Stimulated activated CD8-positive, alpha-beta memory T cell treated with anti-CD3 and anti-CD28 coated beads, Interleukin-7, amount 100 ng/mL, for 48 hours (primary cell): ENCODE results near the gene ADCY5.

ENCODE experiments used
- DNase-seq, 2 donors: peaks; one replicate each; pipeline ENCODE4 v3.0.0-alpha.2; 2020; ENCODE audit warnings: low read depth in 1 of 2; ENCODE audit errors: extremely low read depth in 1 of 2

ADCY5 gene

GRCh38 chr3:123330441-123330991 lies 118.4 kb downstream of the ADCY5 start:
- DNase-seq = no peak

DNA sequence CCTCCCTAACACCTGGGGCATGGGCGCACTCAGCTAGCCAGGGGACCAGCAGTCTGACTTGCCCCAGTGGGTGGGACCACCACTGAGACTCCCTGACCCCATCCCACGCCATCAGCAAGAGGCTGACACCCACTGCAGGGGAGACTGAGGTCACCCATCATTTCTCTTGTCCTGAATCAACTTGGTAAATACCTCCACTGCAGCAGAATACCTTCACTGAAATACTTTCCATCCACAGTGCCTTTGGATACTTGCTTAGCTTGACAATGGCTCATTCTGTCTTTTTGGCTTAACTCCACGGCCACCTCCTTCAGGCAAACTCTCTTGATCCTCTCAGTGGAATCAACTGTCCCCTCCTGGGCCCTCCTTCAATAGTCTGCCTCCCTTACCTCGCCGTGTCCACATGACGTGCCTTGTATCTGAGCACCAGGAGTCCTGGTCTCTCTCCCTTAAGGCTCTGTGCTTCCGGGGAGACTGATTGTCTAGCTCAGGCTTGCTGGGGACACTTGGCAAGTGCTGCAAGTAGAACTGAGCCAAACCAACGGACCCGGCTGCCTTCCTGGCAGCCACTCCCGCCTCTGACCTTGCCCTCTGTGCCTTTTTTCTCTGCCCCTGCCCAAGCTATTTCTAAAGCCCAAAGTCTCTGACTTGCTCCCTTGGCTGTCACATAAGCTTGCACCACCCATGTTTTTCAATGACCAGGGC lies 119.1 kb downstream of the ADCY5 start:
- DNase-seq = no peak

DNA sequence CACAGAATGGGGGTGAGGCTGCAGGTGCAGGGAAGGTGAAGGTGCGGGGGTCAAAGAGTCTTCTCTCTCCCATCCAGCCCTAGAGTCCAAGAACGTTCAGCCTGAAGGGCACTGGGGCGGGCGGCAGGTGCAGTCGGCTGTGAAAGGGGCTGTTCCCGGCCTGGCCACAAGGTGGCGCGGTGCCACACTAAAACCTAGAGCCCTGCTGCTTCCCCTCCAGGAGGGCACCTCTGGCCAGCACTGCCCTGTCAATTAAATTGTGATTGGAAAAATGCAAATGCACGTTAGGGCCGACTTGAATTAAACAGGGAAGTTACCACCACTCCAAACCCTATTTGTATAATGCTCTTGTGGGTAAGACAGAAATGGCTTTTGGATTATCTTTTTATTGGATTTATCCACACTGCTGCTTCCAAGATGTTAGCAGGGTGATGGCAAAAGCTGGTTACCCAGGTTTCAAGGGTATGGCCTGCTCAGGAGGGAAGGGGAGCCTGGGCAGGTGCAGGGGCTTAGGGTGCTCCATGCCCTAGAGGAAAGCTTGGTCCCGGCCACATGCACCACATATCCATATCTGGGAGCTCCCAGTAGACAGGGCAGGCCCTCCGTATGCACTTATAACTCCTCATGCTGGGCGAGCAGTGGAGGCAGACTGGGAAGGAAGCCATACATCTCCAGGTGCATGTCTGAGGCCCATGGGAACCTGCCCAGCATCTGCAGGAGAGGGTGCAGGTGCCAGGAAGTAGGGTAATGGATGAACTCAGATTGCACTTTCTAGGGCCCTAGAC lies 119.8 kb downstream of the ADCY5 start:
- DNase-seq = peak; percentile 39 to 43

- no peak for DNase-seq
Observed at GRCh38 chr3:123327956-123328850, 120.7 kb downstream of the ADCY5 start.

GRCh38 chr3:123327480-123327879 lies 121.4 kb downstream of the ADCY5 start:
- DNase-seq = no peak

DNA sequence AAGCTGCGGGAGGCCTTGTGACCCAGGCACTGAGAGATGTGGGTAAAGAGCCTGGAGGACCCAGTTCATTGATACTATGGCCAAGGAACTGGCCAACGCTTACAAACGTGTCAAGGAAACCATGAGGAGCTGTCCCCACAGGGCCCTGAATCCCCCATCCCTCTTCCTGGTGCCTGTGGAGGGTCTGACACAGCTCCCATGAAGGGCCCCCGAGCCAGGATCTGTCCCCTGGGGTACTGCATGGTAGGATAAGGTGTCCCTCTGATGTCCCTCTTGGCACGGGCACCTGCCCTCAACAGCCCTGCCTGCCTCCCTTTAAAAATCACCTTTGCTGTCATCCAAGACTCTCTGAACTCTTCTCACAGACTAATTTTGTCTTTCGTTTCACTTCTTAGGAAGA lies 122.4 kb downstream of the ADCY5 start:
- no peak for DNase-seq

GRCh38 chr3:123325766-123326256 lies 123.1 kb downstream of the ADCY5 start:
- DNase-seq = no peak

DNA sequence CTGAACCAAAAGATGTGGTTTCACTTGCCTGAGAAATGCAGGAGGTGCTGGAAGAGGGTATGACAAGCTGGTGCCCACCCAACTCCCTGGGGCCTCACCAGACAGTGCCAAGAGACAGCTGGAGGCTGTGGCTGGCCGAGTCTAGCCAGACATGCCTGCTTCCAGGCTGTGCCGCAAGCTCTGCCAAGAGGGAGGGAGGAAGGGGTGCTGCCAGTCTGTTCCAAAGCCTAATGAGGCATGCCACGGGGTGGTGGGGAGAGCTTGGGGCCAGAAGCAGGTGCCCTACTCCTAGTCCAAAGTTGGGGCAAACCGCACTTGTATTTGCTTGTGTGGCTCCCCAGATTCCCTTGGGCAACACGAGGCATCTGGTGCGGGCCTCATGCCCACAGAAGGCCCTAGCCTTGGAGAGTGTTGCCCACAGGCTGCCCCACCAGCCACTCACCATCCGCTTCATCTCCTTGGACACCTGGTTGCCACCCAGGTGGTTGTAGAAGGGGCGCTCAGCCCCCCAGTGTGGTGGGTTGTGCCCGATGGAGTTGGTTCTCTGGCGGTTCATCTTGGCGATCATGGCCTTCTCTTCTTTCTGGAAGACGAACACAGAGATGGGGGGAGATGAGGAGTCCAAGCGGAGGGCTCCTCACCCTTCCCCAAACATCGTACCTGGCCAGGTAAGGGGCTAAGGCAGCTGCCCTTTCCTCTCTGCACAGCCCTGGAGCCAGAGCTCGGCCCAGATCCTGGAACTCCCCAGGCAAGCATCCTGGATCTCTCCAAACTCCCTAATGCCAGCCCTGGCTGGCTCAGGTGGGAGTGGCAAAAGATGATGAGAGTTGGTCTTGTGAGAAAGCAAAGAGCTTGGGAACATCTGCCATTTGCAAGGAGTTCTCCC lies 123.8 kb downstream of the ADCY5 start:
- no peak for DNase-seq

DNA sequence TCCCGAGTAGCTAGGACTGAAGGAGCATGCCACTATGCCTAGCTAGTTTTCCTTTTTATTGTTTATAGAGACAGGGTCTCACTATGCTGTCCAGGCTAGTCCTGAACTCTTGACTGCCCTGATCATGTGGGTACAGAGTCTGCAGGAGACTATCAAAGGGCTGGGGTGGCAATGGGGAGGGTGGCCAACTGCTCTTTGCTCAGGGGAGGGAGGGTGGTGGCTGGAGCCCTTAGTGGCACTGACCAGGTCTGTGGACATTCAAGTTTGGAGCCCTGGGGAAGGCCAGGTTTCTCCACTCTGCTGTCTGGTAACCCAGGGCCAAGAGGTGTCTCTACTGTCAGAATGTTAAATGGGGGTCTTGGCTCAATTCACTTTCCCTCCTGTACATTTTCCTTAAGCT lies 125.1 kb downstream of the ADCY5 start:
- no peak for DNase-seq

GRCh38 chr3:123322866-123323265 lies 126.0 kb downstream of the ADCY5 start:
- DNase-seq = no peak

DNA sequence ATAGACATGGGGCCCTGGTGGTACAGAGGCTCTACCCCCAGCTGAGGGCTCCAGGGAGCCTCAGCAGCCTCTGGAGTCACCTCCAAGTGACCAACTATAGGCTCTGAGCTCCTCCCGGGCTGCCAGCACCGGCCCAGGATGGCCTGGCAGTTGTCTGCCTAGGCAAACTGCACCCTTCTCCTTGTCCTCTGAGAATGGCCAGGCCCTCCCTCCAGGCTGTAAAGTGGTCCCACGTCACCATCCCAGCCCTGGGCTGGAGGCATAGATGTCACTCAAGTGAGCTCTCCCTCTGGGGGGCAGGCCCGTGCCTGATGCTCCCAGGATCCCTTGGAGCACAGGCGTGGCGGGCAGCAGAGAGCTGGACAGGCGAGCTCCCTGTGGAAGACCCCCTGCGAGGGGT lies 127.1 kb downstream of the ADCY5 start:
- DNase-seq = no peak

DNA sequence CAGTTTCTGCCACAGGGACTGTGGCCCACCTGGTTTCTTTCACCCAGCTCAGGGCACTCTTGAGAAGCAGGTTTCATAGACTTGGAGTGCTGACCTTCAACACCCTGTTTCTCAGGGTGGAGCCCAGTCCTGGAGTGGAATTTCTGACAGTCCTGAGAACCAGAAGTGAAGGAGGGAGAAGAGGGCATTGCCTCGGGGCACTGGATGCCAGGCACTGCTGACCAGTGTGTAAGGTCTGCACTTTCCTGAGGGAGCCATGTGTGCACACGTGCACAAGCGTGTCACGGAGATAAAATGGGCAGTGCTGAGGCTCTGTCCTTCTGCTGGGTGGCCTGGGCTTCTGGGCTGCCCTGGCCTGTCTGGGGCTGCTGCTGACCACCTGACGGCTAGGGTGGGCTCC lies 128.7 kb downstream of the ADCY5 start:
- DNase-seq = no peak

GRCh38 chr3:123319760-123320159 lies 129.1 kb downstream of the ADCY5 start:
- no peak for DNase-seq

GRCh38 chr3:123318374-123318773 lies 130.5 kb downstream of the ADCY5 start:
- no peak for DNase-seq

GRCh38 chr3:123317716-123318115 lies 131.2 kb downstream of the ADCY5 start:
- no peak for DNase-seq

DNA sequence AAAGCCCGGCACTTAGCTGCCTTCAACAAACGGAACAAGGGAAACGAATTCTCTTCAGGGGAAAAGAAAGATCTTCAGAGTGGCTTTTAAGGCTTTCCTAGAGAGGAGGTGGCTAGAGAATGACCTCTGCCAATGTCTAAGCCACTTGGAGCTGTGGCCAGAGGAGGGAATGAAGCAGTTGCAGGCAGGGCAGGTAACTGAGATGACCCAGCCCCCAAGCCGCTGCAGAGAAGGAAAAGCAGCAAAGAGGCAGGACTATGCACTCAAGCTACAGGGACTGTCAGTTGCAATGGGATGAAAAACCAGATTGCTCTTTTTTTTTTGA lies 133.7 kb downstream of the ADCY5 start:
- no peak for DNase-seq

DNA sequence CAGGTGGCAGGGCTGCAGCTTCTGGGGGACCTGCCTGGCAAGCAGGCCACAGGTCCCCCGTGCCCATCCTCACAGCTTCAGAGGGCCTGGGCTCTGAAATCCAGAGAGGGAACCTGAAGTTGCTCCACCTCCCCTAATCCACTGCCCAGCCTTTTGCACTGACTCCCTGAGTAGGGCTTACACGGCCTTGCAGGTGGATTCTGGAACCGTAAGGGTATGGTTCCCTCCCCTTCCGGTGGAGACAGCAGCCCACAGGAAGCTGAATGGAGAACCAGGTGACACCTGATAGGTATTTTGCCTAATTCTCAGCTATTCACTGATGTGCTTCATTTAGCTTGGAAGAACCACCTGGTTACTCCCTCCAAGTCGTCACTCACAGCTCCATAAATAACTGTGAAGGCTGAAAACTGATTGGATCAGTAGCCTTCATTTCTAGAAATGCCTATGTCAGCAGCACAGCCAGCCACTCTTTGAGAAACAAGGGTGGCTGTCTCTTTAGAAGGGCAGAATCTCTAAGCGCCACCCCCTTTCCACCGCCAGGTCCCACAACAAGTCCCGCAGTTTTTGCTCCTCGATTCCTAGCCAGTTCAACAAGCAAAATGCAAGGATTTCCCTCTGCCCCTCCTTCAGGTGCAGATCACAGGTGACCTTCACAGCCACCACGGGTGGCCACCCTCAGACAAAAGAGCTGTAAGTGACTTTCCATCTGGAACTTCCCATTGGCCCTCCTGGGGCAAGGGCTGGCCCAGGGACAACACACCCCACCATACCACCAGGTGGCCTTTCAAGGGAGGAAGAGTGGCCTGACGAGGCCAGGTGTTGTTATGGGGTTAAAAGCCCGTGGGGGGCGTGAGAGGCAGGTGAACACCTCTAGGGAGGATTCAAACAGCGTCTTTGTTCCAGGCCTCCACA lies 134.3 kb downstream of the ADCY5 start:
- DNase-seq = no peak

DNA sequence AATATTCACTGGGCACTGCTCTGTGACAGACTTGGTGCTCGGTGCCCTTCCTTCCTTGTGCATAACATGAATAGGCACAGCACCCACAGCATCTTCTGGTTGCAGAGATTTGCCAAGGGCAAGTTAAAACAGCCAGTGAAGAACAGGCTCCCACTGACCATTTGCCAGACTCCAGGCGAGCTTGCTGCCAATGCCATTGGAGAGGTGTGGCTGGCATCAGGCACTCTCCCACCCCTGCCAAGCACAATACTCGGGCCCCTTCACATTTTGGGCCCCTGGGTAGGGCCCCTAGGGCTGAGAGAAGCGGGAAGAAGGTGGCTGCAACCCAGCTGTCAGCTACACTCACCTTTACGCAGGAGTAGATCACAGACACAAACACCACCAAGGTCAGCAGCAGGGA lies 135.0 kb downstream of the ADCY5 start:
- DNase-seq = no peak
